ENCODE results near the gene GPR132.
"Not testable (repeated sequence)": the region's sequence is repeated elsewhere in the genome, so short reads cannot be mapped to it uniquely, and the experiment has no call there.

GPR132 gene

DNA sequence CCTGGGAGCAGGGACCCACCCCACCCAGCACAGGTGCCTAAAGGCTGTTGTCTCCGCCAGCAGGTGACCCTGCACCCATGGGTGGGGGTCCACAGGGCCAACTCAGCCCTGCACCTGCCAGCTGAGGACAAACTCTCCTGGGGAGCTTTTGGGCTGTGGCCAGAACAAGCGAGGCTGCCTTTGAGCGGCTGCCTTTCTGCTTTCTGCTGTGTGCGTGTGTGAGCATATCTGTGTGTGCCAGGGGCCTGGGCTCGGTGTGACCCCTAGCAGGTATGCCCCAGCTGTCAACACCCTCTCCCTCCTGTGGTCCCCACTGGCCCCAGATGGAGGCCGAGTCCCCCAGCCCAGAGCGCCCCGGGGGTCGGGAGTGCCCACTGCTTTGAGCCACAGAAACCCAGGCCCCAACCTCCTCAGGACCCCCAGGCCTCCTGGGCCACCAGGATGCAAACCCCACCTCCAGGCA, 25.9 kb upstream of the GPR132 start:
- DNase-seq (ENCODE audit: low spot score) = no peak

DNA sequence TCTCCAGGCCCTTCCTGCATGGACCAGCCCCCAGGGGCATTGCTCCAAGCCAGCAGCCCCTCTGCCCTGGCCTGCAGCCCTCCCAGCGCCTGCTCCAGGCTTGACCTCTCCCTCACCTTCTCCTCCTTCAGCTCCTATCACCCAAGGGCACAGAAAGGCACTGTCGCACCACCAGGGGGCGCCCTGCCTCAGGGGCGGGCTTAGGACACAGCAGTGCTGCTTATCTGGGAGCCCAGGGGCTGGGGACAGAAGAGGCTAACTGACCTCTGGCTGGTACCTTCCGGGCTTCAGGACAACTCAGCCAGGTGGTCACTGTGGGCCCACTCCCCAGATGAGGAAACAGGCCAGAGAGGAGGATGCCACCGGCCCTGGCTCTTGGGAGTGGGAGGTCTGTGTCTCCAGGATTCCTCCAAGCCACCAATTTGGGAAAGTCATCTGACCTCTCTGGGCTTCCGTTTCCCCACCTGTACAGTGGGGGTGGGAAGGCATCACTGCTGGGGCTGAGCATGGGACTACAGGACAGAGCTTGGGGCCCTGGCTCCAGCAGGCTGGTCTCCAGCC, 25.3 kb upstream of the GPR132 start:
- peak; percentile 82 for DNase-seq (ENCODE audit: low spot score)

DNA sequence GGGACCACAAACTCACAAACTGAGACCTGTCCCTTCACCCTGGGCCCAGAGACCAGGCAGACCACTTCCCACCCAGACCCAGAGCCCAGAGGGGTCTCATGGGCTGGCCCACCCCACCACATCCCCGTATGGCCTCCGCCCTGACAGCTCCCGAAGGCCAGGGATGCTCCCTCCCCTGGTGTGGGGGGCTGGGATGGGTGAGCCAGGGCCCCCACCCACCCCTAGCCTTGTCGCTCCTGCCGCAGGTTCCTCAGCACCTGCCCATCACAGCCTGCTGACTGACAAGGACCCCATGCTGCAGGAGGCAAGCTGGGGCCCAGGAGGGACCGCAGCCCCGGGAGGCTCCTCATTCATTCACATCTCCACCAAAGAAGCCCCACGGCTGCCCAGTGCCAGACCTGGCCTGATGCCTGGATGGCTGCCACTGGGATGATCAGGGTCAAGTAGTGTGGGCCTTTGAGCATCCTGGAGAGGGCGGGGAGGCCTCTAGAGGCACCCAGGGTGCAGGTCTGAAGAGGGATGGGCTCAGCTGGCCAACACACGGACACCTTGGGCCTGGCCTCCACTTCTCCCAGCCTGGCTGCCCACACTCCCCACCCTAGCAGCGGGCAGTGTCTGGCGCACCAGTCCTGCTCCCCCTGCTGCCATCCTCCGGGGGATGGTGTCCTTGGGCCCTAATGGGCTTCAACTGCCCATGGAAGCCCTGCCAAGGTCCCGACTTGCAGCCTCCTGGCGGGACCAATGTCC, 24.7 kb upstream of the GPR132 start:
- no peak for DNase-seq (ENCODE audit: low spot score)

DNA sequence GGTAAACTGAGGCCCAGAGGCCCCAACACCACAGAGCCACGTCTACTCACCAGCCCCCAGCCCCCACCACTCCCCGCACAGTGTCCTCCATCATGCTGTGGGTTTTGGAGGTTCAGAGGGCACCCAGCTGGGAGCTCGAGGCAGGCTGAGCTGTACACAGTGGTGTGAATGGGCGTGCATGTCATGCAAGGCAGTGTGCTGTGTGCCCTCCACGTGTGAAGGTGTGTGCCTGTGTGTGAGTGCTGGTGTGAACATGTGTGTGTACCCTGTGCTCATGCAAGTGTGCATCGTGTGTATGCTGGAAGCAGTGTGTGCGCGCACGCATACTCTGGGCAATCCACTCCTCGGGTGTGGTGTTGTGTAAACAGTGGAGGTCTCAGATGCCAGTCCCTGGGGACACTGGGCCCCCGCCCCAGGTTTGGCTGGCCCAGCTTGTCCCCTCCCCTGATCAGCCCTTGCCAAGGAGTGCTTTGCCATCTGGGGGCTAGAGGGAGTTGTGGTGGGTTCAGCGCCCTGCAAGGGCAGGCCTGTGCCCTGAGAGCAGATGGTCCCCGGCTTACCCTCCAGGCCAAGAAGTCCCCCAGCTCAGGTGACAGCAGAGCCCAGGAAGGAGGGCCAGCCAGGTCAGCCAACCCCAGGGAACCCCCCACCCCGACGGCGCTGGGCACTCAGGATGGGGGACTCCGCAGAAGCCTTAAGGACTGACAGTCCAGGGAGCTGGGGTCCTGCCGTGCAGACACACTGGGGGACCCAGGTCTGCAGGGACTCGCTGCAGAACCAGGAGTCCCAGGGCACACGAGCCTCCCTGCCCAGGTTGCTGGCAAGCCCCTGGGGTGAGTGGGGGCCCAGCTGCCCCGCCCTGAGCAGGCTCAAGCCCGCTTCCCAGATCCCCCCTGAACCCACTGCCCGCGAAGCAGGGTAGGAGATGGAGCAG, 23.8 kb upstream of the GPR132 start:
- DNase-seq (ENCODE audit: low spot score) = no peak

DNA sequence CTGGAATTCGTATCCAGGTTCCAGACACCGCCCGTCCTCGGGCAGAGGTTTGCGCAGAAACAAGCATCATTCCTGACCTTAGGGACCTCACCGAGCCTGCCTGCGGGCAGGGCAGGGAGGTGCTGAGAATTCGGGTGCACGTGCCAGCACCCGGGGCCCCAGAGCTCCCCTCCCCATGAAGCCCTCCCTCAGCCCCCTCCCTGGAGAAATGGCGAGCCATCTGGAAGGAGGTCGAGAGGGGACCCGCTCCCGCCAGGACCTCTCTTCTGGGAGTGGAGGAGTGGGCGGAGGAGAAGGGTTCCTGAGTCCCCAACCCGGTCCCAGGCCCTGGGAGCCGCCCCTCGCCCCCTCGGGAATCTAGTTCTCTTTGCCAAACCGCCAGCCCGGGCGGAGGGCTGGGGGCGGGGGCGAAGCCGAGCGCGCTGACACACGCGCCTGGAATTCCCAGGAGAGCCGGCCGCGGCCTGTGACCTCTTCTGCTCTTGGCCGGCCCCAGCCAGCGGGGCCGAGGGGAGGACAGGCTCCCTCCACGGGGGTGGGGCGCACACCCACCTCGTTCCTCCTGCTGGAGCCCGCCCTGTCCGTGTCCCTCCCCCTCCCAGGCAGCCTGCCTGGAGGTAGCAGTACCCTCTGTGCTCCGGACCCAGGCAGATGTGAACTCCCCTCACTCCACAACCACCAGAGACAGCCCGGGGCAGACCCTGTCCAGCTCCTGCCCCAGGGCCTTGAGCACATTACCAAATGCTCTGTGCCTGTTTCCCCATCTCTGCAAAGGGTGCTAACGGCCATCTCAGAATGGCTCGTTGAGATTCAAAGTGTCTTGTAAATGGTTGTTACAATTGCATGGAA, 23.0 kb upstream of the GPR132 start:
- DNase-seq (ENCODE audit: low spot score) = peak; percentile 59

DNA sequence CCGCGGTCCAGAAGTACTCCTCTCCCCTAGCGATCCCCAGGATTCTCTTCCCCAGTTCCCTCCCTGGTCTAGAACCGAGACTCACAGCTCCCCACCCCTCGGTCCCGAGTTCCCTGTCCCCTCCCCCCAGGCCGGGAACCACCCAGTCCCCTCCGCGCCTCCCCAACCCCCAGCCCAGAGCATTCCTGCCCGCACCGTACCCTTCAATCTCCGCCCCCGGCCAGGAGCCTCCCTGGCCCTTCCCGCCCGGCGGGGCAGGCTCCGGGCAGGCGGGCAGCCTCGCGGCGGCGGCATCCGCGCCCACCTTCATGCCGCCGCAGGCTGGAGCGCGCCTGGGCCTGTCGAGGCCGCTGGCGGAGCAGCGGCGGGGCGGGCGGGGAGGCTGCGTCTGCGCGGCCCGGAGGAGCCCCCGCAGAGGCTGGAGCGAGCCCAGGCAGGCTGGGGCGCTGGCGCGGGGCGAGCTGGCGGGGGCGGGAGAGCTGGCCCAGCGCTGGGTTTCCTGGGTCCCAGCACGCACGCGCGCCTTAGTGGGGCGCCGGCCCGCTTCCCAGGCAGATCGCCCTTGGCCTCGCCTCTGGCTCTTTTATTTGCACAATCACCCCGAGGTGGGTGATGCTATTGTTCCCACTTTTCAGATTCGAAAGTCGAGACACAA, 22.2 kb upstream of the GPR132 start:
- DNase-seq (ENCODE audit: low spot score) = peak; percentile 70

DNA sequence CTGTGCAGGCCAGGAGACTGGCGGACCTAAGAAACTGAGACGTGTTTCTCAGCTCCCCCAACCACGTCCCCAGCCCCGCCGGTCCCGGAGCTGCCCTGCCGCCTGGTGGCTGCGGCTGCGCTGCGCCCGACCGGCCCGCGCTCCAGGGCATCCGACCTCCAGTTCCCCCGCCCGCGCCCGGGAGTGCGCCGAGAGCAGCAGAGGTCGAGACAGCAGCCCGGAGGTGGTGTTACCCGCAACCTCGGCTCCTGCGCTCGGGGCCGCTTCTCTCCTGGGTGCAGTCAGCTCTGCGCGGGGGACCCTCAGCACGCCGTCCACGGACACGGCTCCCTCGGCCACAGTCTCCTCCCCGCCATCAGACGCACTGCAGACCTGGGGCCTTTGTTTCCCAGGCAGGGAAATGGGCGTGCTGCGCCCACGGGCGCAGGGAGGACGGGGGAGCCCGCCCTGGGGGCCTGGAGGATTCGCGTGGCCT, 21.6 kb upstream of the GPR132 start:
- DNase-seq (ENCODE audit: low spot score) = peak; percentile 92

DNA sequence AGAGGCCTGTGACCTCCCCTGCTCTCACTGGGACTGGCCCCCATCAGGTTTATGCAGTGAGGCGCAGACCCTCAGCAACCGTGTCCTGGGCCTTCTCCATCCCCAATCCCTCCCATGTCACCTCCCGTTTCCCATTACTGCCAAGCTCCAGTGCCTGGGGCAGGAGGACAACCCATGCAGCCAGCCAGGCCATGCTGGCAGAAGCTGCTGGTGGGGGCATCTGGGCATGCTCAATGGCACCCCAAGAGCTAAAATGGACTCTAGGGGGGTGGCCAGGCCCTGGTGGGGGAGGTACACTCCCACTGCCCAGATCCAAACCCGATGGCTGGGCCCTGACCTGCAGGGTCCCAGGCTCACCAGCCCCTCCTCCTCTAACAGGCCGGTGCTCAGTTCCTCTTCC, 20.5 kb upstream of the GPR132 start:
- no peak for DNase-seq (ENCODE audit: low spot score)

DNA sequence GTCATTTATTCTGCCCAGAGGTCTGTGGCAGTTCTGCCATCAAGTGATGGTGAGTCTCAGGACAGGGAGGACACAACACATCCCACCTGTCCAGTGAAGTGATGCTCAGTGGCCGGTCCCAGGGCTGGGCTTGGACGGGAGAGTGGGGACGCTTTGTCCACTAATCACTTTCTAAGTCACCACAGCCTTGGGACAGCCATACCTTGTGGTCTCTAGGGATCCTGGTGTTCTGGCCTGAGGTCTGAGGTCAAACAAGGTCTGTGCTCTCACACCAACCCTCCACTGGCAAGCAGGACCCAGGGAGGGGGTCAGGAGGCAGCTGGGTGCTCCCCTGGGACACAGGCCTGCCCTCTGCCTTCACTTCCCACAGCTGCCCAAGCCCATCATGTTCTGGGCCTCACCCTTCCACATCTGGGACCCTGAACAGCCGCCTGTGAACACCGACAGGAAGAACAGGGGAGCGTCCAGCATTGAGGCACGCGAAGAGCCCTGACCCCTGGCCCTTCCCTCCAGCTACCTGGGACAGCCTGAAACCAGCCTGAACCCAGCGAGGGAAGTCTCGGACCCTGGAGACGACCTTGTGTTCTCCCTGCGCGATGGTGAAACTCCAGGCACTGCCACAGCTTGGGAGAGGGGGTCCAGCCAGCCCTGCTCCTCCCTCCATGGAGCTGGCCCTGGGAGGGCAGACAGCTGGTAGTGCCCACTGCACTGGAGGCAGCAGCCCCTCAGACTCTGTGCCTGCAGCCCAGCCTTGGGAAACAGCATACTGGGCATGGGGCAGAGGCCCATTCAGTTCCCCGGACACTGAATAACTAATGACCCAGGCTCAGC, 19.7 kb upstream of the GPR132 start:
- no peak for DNase-seq (ENCODE audit: low spot score)

DNA sequence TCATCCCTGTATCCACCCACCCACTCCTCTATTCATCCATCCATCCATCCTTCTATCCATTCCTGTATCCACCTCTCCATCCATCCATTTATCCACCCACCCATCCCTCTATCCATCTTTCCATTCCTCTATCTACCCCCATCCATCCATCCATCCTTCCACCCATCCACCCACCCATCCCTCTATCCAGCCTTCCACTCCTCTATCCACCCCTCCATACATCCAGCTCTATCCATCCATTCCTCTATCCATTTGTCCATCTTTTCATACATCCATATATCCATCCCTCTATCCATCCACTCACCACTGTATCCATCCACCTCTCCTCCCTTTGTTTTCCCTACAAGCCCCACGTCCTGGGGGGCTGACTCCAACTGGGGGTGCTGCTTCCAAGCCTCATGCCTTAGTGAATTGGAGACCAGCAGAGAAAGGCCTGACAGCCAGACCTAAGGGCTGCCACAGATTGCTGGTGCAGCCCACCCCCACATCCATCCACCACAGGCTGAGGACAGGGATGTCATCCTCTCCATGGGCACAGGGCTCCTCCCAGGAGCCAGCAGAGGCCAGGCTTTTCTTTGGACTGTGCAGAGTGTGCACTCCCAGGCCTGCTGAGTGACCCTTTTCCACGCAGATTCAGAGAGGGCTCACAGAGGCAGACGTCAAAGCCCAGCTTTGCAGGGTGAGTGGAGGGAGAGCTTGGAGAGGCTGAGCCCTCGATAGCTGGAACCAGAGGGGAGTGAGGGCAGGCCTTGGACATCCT, 18.9 kb upstream of the GPR132 start:
- DNase-seq (ENCODE audit: low spot score) = no peak

DNA sequence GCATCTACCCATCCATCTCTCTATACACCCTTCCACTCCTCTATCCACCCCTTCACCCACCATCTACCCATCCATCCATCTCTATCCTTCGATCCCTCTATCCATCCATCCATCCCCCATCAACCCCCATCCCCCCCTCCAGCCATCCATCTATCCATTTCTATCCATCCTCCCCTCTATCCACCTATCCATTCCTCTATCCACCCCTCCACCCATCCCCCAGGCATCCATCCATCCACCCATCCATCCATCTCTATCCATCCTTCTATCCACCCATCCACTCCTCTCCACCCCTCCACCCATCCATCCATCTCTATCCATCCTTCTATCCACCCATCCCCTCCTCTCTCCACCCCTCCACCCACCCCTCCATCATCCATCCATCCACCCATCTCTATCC, 17.5 kb upstream of the GPR132 start:
- DNase-seq (ENCODE audit: low spot score) = no peak

DNA sequence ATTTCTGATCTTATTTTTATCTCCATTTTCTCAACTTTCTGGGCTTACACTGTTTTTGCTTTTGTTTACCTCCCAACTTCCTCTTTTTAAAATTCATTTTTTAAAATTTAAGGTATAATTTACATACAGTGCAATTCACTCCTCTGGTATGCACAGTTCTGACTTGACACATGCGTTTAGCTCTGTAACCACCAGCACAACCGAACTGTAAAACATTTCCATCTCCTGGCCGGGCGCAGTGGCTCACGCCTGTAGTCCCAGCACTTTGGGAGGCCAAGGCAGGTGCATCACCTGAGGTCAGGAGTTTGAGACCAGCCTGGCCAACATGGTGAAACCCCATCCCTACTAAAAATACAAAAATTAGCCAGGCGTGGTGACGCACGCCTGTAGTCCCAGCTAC, 16.2 kb upstream of the GPR132 start:
- not testable (repeated sequence) for DNase-seq (ENCODE audit: low spot score)

DNA sequence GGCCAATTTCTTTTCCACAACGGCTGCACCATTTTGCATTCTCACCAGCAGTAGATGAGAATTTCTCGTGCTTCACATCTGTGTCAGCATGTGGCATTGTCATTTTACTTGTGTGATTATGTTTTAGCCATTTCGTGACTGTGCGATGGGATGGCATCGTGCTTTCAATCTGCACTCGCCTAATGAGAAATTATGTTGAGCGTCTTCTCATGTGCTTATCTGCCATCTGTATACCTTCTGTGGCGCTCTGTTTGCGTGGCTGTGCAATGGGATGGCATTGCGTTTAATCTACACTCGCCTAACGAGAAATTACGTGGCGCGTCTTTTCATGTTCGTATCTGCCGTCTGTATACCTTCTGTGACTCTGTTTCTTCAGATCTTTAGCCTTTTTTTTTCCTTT, 14.9 kb upstream of the GPR132 start:
- no peak for DNase-seq (ENCODE audit: low spot score)

DNA sequence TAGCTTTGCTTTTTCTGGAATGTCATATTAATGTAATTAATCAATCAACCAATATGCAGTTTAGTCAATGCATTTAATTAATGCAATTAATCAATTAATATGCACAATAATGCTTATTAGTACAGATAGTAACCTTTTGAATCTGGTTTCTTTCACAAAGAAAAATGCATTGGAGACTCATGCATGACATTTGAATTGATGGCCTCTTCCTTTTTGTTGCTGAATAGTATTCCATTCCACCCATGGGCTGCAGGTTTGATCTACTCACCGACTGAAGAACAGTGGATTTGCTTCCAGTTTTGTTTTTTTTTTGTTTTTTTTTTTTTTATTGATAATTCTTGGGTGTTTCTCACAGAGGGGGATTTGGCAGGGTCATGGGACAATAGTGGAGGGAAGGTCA, 13.1 kb upstream of the GPR132 start:
- DNase-seq (ENCODE audit: low spot score) = no peak

DNA sequence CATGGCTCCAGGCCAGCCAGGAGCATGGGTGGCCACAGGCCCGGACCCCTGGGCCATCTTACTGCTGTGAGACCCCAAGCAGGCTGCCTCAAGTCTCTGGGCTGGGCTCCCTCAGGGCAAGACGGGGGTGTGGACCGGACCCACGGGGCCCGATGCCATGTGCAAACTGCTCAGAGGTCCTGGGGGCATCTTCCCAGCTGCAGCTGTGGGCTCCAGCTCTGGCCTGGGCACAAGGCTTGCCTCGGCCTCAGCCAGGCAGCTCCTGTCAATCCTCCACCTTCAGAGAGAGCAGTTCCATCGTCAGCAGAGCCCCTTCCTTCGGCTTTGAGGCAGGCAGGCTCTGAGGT, 12.4 kb upstream of the GPR132 start:
- DNase-seq (ENCODE audit: low spot score) = no peak

DNA sequence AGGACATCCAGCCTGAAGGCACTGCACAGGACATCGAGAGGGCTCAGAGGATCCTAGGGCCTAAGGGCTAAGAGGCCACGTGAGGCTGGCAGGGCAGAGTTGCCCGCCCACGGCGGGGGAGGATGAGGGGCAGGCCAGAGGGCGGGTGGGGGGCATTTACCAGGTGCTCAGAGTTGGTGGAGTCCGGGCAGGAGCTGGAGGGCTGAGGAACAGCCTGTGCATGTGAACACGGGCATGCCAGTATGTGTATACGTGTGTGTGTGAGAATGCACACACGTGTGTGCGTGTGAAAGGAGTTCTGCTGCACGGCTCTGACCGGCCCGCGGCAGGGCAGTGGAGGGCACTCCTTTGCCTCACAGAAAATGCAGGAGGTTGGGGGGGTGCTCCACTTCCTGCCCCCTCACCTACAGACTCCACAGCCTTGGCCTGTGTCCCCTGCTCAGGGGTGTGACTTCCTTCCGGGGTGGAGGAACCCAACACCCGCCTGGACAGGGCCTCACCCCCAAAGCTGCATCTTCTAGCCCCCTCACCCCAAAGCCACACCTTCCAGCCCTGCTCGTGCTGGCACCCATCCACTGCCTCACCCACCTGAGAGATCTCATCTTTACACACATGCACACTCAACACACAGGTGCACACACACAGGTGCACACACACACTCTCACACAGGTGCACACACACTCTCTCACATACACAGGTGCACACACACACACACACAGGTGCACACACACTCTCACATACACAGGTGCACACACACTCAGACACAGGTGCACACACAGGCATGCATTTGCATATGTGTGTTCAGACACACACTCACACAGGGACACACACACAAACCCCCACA, 11.8 kb upstream of the GPR132 start:
- DNase-seq (ENCODE audit: low spot score) = no peak

DNA sequence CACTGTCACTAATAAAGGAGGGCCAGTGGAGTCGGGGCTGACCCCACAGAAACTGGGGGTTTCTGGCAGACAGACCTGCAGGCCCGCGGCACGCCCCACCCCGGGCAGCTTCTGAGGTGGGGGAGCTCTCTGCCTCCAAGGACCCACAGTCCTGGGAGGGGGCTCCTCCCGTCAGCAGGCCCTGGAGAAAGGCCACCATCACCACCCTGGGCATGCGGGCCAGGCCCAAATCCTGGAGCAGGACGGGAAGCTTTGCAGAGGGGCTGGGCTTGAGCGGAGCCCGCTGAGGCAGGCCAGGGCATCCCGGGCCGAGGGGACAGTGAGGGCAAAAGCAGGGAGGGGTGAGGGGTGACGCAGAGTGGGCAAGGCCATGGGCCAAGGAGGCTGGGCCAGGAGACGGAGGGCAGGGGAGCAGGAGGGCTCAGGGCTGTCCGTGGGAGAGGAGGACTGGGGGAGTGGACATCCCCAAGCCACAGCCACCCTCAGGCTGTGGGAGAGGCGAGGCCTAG, 11.1 kb upstream of the GPR132 start:
- DNase-seq (ENCODE audit: low spot score) = no peak

Data from iPS-NIHi11 (cell line).